SK-N-MC (cell line): ENCODE measurements around the gene SNX17.
"Not testable (repeated sequence)": the region's sequence is repeated elsewhere in the genome, so short reads cannot be mapped to it uniquely, and the experiment has no call there.

Source experiments
- DNase-seq: peaks from one replicate; pipeline ENCODE4 v3.0.0-alpha.2; 2011; ENCODE audit warnings: low read depth, low spot score
- H3K27ac ChIP-seq: fragments of 200-600 bp; sonication (generic); 2 replicates; pipeline ENCODE4 v1.5.1; 2016; ENCODE audit warnings: mixed run types
- H3K36me3 ChIP-seq: fragments of 200-600 bp; sonication (generic); 2 replicates; pipeline ENCODE4 v1.6.1; 2017; ENCODE audit warnings: antibody characterized with exemption, low read length, mixed read lengths; ENCODE audit not compliant: insufficient read depth
- H3K4me3 ChIP-seq: fragments of 200-600 bp; sonication (generic); 2 replicates; pipeline ENCODE4 v1.5.1; 2016
- H3K9ac ChIP-seq: fragments of 200-600 bp; sonication (generic); 2 replicates; pipeline ENCODE4 v1.8.0; 2017; ENCODE audit warnings: mixed run types, mixed read lengths; ENCODE audit not compliant: insufficient read length
- H3K9me3 ChIP-seq: fragments of 200-600 bp; sonication (generic); 2 replicates; pipeline ENCODE4 v1.6.1; 2017; ENCODE audit warnings: low read depth, mild to moderate bottlenecking, antibody characterized with exemption, low read length, moderate library complexity, mixed read lengths
- EZH2 ChIP-seq: fragments of 200-600 bp; sonication (generic); IDR thresholded peaks from one replicate; pipeline ENCODE4 v1.6.1; 2017; ENCODE audit warnings: antibody characterized with exemption
- FOXP2 ChIP-seq: optimal IDR thresholded peaks from 2 replicates; pipeline ENCODE3; 2011; ENCODE audit warnings: mild to moderate bottlenecking, moderate library complexity; ENCODE audit not compliant: insufficient read depth; ENCODE audit errors: extremely low read length, control extremely low read depth
- POLR2AphosphoS5 ChIP-seq: IDR thresholded peaks from 2 replicates; pipeline ENCODE4 v1.6.1; 2012; ENCODE audit warnings: mild to moderate bottlenecking, low read depth, low read length, borderline replicate concordance

SNX17 gene

GRCh38 chr2:27408601-27409320 lies 38.3 kb downstream of the SNX17 start:
- TF ChIP-seq EZH2, result no peak
- no peak for TF ChIP-seq POLR2AphosphoS5
- no peak for TF ChIP-seq FOXP2
- no peak overlapping the region for H3K27ac ChIP-seq
- H3K9me3 ChIP-seq, result no peaks in the 10 kb centered on the region
- H3K9ac ChIP-seq, result peak overlapping the region; percentile 86
- peak overlapping the region; percentile 94 for H3K4me3 ChIP-seq
- DNase-seq, result no peak
- peaks cover 11% of the 10 kb centered on the region for H3K36me3 ChIP-seq

DNA sequence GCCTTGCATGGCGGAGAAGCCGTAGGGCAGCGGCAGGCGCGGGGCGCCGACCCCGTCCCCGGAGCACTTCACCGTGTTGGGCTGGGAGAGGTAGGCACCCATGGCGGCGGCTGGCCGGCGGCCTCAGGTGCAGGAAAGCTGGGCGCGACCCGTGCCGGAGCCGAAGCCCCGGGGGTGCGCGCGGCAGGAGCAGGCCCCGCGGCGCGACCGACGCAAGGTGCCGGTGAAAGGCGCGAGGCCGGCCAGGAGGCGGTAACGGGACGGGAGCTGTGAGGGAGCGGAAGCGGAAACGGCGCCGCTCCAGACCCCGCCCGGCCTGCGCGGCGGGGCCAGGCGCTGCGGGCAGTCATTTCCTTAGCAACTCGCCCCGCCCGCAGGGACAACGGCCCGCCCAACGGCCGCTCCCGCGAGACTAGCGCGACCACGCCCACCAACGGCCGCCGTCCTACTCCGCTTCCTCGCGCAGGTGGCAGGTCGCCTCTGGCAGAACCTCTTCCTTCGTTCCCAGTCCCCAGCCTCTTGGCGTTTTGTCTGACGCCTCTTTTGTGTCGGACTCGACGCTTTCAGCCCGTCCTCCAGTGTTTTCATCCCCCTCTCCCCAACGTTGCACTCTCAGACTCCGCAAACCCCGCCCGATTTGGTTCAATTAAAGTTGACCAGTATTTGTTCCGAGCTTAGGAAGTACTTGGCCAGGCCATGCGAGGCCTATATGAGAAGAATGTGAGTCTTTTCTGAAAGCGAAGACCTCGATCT lies 39.1 kb downstream of the SNX17 start, which contains the start of gene PPM1G:
TSS of gene PPM1G (minus strand) at position 271 of the 753 bp plus-strand sequence. CDS start at position 102, 169 bp downstream.
- peaks cover 11% of the 10 kb centered on the region for H3K36me3 ChIP-seq
- no peak for DNase-seq
- H3K9ac ChIP-seq, result peak within 1 kb of the TSS; percentile 93
- TF ChIP-seq POLR2AphosphoS5, result peak; percentile 97
- TF ChIP-seq FOXP2, result no peak
- peak within 1 kb of the TSS; percentile 86 for H3K27ac ChIP-seq
- H3K4me3 ChIP-seq, result peak within 1 kb of the TSS; percentile 94
- H3K9me3 ChIP-seq, result no peaks in the 10 kb centered on the region

DNA sequence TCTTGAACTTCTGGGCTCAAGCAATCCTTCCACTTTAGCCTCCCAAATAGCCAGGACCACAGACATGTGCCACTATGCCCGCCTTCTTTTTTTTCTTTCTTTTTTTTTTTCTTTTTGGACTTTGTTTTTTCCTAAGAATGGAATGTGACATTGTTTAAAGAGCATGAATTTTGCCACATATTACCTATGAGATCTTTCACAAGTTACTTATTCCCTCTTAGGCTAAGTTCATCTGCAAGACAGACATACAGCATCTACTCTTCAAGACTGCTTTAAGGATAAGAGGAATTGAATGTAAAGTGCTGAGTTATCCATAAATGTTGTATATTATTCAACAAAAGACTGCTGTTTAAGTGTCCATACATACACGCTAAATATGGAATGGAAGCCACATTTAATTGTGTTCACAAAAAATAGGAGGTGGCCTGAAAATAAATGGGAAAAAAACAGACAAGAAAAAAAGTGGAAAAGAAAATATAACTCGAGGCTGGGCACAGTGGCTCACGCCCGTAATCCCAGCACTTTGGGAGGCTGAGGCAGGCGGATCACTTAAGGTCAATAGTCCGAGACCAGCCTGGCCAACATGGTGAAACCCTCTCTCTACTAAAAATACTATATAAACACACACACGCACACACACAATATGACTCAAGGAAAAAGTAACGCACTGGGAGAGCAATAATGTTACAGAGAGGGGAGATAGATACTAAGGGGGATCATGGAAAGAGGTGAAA lies 42.2 kb downstream of the SNX17 start:
- H3K36me3 ChIP-seq, result peaks cover 1% of the 10 kb centered on the region; the same call in 1 of the 2 replicates
- H3K27ac ChIP-seq, result no peak overlapping the region
- DNase-seq, result no peak
- no peak overlapping the region for H3K9ac ChIP-seq
- H3K4me3 ChIP-seq, result no peak overlapping the region
- TF ChIP-seq POLR2AphosphoS5 (no peak), EZH2 (no peak), FOXP2 (no peak)
- H3K9me3 ChIP-seq, result no peaks in the 10 kb centered on the region

- DNase-seq, result no peak
- Histone ChIP-seq H3K36me3 (no peaks in the 10 kb centered on the region), H3K9me3 (no peaks in the 10 kb centered on the region), H3K27ac (no peak overlapping the region), H3K4me3 (no peak overlapping the region), H3K9ac (no peak overlapping the region)
- TF ChIP-seq FOXP2, result no peak
- no peak for TF ChIP-seq POLR2AphosphoS5
- TF ChIP-seq EZH2, result no peak
Measured at GRCh38 chr2:27416151-27416550, 45.7 kb downstream of the SNX17 start.

DNA sequence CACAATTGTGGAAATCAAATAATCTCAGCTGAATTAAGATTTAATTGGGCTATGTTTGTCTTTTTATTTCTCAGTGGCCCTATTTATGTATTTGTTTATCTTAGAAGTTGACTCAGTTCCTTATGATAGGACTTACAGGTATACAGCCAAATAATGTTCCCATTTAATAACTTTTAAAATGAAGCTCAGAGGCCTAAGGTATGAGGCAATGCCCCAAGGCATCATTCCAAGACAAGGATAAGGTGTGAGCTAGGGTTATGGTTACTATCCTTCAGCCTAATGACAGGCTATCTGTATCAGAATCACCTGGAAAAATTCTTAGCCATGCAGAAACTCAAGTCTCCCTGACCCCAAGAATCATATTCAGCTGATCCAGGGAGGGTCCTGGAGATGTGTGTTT lies 50.6 kb downstream of the SNX17 start:
- TF ChIP-seq EZH2 (no peak), POLR2AphosphoS5 (no peak), FOXP2 (no peak)

DNA sequence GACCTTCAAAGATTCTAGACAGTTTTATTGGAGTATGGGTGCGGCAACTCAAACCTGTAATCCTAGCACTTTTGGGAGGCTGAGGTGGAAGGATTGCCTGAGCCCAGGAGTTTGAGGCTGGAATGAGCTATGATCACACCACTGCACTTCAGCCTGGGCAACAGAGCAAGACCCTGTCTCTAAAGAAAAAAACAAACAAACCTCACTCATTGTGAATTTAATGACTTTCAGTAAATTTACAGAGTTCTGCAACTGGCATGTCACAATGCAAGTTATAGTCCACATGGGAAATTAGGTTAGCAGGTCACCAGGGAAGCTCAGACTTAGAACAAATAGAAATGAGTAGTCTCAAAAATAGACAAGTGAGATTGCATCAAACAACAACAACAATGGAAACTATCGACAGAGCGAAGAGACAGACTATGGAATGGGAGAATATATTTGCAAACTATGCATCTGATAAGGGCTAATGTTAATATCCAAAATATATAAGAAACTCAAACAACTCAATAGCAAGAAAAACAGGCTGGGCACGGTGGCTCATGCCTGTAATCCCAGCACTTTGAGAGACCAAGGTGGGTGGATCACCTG lies 51.3 kb downstream of the SNX17 start:
- H3K27ac ChIP-seq, result no peak overlapping the region
- no peaks in the 10 kb centered on the region for H3K36me3 ChIP-seq
- no peak for DNase-seq
- no peak overlapping the region for H3K9ac ChIP-seq
- no peaks in the 10 kb centered on the region for H3K9me3 ChIP-seq
- H3K4me3 ChIP-seq, result no peak overlapping the region
- no peak for TF ChIP-seq EZH2
- TF ChIP-seq POLR2AphosphoS5, result no peak
- TF ChIP-seq FOXP2, result no peak

More for the DNA sequence above, 50.6 kb downstream of the SNX17 start:
- no peak overlapping the region for H3K27ac ChIP-seq
- H3K9ac ChIP-seq, result no peak overlapping the region
- no peaks in the 10 kb centered on the region for H3K9me3 ChIP-seq
- no peaks in the 10 kb centered on the region for H3K36me3 ChIP-seq
- H3K4me3 ChIP-seq, result no peak overlapping the region
- no peak for DNase-seq

DNA sequence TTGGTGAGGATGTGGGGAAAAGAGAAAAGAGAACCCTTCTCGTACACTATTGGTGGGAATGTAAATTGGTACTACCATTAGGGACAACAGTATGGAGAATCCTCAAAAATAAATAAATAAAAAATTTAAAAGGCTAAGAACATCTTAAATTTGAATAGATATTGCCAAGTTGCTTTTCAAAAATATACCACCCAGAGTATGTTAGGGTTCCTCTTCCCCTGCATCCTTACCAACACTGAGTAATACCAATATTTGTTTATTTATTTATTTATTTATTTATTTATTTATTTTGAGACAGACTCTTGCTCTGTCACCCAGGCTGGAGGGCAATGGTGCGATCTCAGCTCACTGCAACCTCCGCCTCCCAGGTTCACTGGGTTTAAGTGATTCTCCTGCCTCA lies 52.5 kb downstream of the SNX17 start:
- H3K4me3 ChIP-seq, result no peak overlapping the region
- TF ChIP-seq EZH2, result no peak
- no peak for TF ChIP-seq POLR2AphosphoS5
- TF ChIP-seq FOXP2, result no peak
- no peaks in the 10 kb centered on the region for H3K9me3 ChIP-seq
- no peak overlapping the region for H3K9ac ChIP-seq
- H3K27ac ChIP-seq, result no peak overlapping the region
- H3K36me3 ChIP-seq, result no peaks in the 10 kb centered on the region
- no peak for DNase-seq

- H3K4me3 ChIP-seq, H3K9me3 ChIP-seq, H3K27ac ChIP-seq, H3K9ac ChIP-seq, H3K36me3 ChIP-seq, DNase-seq: not testable (repeated sequence)
Measured at GRCh38 chr2:27425039-27425438, 54.6 kb downstream of the SNX17 start.
